Spinal cord (tissue), 10 donors: ENCODE results near the gene FYN. TPM values are rescaled to one million over a fixed set of nuclear protein-coding genes. Genes with fewer than 3 reads are reported as not detected.

Experiments
- DNase-seq, 6 donors: peaks; one replicate each; pipeline versions ENCODE4 v3.0.0 to v3.0.0-alpha.2; 2013 to 2015; ENCODE audit warnings: low spot score in 6 of 6, low read depth in 4 of 6
- H3K27ac ChIP-seq: one replicate; pipeline ENCODE4 v1.5.1; 2013; ENCODE audit warnings: low read depth, low read length, control low read depth
- H3K27me3 ChIP-seq: one replicate; pipeline ENCODE4 v1.6.1; 2013; ENCODE audit warnings: low read length; ENCODE audit not compliant: control insufficient read depth, insufficient read depth
- H3K36me3 ChIP-seq: one replicate; pipeline ENCODE4 v1.6.1; 2013; ENCODE audit warnings: low read length; ENCODE audit not compliant: control insufficient read depth, insufficient read depth
- H3K4me1 ChIP-seq: one replicate; pipeline ENCODE4 v1.6.1; 2013; ENCODE audit warnings: low read length; ENCODE audit not compliant: control insufficient read depth, insufficient read depth
- H3K4me3 ChIP-seq: one replicate; pipeline ENCODE4 v1.5.1; 2013; ENCODE audit warnings: low read depth, low read length, control low read depth
- H3K9me3 ChIP-seq: one replicate; pipeline ENCODE4 v1.6.1; 2013; ENCODE audit warnings: low read length; ENCODE audit not compliant: control insufficient read depth, insufficient read depth
- WGBS: methylation state at CpG from one replicate; pipeline ENCODE4 v1.1.5; 2013; ENCODE audit warnings: missing lambda C conversion rate; ENCODE audit not compliant: insufficient coverage; 5-methylcytosine and 5-hydroxymethylcytosine counted together
- polyA plus RNA-seq, 2 donors: library from polyadenylated mRNA; unstranded; fragments of 120-200 nt; gene quantifications; one replicate each; pipeline ENCODE4 v1.2.1, GENCODE V29; 2013; ENCODE audit not compliant: insufficient read length in 2 of 2
- total RNA-seq, 2 donors: library from RNA; depleted of rRNA in 1 of 2; stranded (reverse); fragments of 120-200 nt in 1 of 2; fragments of >200 nt in 1 of 2; gene quantifications; one replicate each; pipeline versions ENCODE4 v1.2.3 to v1.2.4, GENCODE V29; 2013 to 2014
- donor health status: healthy.

FYN gene
- total and polyA plus RNA-seq, 4 donors = 273 to 730 (median 476) TPM

DNA sequence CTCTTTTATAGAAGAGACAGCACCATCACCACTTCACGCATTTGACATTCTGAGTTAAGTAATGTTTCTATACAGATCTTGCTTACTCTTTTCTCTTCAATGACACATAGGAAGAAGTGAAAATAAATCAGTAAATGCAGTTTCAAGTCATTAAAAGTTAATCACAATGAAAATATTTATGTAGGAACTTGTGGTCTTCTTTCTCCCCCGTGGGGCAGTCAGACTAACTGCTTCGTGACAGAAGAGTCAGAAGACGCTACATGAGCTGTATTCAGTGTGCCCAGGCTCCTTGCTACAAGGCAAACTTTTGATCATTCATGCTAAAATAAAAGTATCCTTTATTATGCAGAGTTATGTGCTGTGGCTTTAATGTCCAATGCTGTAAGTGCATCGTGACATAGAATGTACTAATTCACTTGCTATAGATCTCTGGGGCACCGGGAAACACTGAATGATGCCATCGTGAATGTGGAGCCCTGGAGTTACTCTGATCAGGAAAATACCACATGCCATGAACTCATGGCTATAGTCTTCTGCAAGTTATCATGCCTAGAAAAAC lies 149.8 kb downstream of the FYN start:
- 30% methylated on average over 2 of the region's 7 CpGs for WGBS
- H3K4me1 ChIP-seq = peaks cover 14% of the 10 kb centered on the region
- no peaks in the 10 kb centered on the region for H3K9me3 ChIP-seq
- no peak for DNase-seq
- peaks cover 4% of the 10 kb centered on the region for H3K36me3 ChIP-seq
- no peak overlapping the region for H3K4me3 ChIP-seq
- H3K27ac ChIP-seq = peak overlapping the region; percentile 29
- no peaks in the 10 kb centered on the region for H3K27me3 ChIP-seq

DNA sequence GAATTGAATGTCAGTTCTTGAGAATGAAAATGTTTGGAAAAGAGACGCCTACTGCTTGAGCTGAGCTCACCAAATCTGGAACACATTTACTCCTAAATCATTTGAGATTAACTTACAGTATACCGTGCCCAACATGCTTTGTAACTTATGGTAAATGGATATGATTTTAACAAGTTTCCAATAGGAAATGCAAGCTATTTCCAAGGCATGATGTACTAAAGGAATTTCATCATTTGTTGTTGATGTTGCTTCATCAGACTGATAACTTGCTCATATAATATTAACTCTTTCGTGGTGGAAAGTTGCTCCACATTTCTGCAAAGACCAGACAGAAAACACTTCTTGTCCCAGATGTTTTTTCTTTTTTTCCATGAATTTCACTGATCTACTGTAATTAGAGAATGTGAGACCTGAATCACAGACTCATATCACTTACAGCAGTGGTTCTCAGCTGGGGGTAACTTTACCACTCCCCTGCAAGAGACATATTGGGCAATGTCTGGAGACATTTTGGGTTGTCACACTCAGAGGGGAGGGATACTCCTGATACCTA lies 151.0 kb downstream of the FYN start:
- Histone ChIP-seq H3K36me3 (peaks cover 8% of the 10 kb centered on the region), H3K27ac (peak overlapping the region; percentile 25)
- WGBS = no CpG with 5 or more reads among the region's 3 CpGs

DNA sequence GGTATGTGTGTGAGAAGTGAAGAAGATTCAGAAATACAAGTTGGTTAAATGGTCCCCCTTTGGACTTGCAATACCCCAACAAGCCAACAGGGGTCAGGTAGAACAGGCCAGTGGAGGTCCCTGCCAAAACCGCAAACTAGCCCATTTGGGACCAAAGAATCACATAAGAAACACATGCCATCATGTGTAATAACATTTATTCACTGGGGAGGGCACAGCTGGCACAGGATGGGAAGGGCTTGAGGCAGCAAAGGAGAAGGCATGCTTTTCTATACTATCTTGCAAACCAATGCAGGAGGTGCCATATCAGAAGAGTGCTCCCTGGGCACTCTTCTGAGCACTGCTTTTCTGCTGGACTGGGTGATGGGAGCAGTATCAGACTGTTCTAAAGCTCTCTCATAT lies 151.5 kb downstream of the FYN start:
- Histone ChIP-seq H3K4me1 (peaks cover 14% of the 10 kb centered on the region), H3K27ac (no peak overlapping the region)

More for the DNA sequence above, 151.0 kb downstream of the FYN start:
- no peak for DNase-seq
- no peak overlapping the region for H3K4me3 ChIP-seq
- no peaks in the 10 kb centered on the region for H3K27me3 ChIP-seq
- H3K9me3 ChIP-seq = no peaks in the 10 kb centered on the region
- H3K4me1 ChIP-seq = peaks cover 14% of the 10 kb centered on the region

DNA sequence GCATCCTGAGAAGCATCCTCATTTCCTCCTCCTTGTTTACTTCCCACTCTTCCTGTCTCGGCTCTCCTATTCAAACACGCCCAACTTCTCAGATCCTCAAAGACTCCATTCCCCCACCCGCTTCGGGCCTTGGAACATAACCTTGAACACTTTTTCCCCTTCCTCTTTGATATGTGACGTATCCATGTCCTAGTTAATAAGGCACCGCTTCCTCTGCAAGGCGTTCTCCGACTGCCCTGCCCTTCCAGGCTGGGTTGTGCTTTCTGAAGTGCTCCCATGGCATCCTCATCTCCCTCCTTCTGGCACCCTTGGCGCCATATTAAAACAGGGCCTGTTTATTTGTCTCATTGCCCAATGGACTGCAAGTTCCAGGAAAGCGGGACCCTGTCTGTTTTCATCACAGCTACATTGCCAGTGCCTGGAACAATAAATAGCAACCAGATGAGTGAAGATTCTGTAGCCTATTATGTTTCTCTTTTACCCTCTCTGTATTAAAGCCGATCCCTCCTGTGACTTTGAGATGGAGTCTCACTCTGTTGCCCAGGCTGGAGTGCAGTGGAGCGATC lies 152.2 kb downstream of the FYN start:
- peaks cover 9% of the 10 kb centered on the region for H3K36me3 ChIP-seq
- no peak overlapping the region for H3K4me3 ChIP-seq
- 89% methylated on average over 11 of the region's 12 CpGs for WGBS
- H3K27ac ChIP-seq = no peak overlapping the region
- DNase-seq = no peak
- peaks cover 14% of the 10 kb centered on the region for H3K4me1 ChIP-seq
- H3K27me3 ChIP-seq = no peaks in the 10 kb centered on the region
- no peaks in the 10 kb centered on the region for H3K9me3 ChIP-seq

More for the DNA sequence above, 151.5 kb downstream of the FYN start:
- DNase-seq = no peak
- no peaks in the 10 kb centered on the region for H3K9me3 ChIP-seq
- H3K4me3 ChIP-seq = no peak overlapping the region
- H3K27me3 ChIP-seq = no peaks in the 10 kb centered on the region
- H3K36me3 ChIP-seq = peaks cover 9% of the 10 kb centered on the region
- no CpG with 5 or more reads among the region's 1 CpG for WGBS

DNA sequence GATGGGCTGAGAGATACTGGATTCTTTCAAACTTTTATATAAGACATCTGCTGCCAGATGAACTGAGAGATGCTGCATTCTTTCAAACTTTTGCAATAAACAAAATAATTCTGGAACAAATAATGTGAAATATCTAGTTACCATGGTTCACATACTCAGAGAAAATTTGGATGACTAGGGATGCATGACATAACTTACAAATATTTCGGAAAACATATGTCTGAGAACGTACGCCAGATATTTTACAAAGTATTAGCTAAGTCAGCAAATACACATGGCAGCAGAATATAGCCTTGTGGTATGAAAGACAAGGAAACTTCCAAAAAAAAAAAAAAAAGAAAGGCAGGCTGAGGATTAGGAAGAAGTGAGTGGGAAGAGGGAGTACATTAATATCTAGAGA lies 154.3 kb downstream of the FYN start:
- H3K27me3 ChIP-seq = no peaks in the 10 kb centered on the region
- no CpG with 5 or more reads among the region's 3 CpGs for WGBS
- H3K27ac ChIP-seq = no peak overlapping the region
- no peak overlapping the region for H3K4me3 ChIP-seq
- no peaks in the 10 kb centered on the region for H3K9me3 ChIP-seq
- DNase-seq = no peak
- peaks cover 10% of the 10 kb centered on the region for H3K4me1 ChIP-seq
- H3K36me3 ChIP-seq = peaks cover 14% of the 10 kb centered on the region

DNA sequence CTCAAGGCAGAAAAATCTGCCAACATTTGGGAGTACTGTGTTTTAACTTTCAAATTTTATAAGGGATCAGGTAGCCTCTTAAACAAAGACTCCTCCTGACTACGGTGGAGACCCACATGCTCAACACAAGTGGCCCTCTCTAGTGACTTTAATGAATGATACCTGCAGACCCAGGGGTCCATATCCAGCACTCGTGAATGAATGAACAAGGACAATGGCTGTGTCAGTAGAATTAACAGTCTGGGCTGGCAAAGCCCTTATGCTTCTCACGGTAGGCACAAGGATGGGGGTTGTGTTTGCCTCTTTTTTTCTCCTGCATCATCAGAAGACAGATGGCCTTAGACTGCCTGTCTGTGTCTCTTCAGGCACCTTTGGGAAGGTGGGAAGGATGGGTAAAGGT lies 154.9 kb downstream of the FYN start:
- 33% methylated on average over 1 of the region's 3 CpGs for WGBS
- H3K4me1 ChIP-seq = peaks cover 9% of the 10 kb centered on the region
- no peak for DNase-seq
- H3K27ac ChIP-seq = peak overlapping the region; percentile 19
- no peaks in the 10 kb centered on the region for H3K9me3 ChIP-seq
- H3K27me3 ChIP-seq = no peaks in the 10 kb centered on the region
- peaks cover 15% of the 10 kb centered on the region for H3K36me3 ChIP-seq
- H3K4me3 ChIP-seq = no peak overlapping the region

DNA sequence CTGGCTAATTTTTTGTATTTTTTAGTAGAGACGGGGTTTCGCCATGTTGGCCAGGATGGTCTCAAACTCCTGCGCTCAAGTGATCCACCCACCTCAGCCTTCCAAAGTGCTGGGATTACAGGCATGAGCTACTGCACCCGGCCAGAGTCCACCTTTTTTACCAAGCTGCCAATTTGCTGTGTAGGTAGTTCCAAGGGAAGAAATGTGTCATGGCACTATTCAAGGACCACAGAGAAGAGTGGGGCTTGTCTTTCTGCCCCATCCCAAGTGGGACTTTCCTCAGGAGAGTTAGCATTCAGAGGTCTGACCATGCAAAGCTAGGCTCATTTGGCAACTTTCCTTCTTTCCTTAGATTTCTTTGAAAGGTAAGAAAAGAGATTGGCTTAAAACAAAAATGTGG lies 155.6 kb downstream of the FYN start:
- peaks cover 21% of the 10 kb centered on the region for H3K36me3 ChIP-seq
- peaks cover 14% of the 10 kb centered on the region for H3K4me1 ChIP-seq
- H3K4me3 ChIP-seq = no peak overlapping the region
- H3K9me3 ChIP-seq = no peaks in the 10 kb centered on the region
- 100% methylated on average over 2 of the region's 4 CpGs for whole genome bisulfite sequencing
- peak overlapping the region; percentile 19 for H3K27ac ChIP-seq
- H3K27me3 ChIP-seq = no peaks in the 10 kb centered on the region
- no peak for DNase-seq

DNA sequence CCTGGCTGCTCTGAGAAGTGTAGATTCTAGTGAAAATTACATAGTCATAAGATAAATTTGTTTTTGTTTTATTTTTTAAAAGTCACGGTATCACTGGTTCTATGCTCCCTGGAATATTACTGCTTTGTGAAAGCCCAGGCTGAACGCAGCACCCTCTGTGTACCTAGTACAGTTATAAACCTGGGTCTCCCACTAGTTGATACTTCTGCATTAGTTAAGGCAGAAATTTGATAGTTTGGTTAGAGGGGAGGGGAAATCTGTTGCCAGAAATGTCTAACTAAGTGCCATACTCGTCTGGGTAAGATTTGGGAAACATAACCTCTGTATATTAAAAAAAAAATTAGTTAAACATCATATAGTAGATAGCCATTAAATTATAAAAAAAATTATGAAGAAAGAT lies 156.9 kb downstream of the FYN start:
- DNase-seq = no peak
- WGBS = no CpG with 5 or more reads among the region's 3 CpGs

DNA sequence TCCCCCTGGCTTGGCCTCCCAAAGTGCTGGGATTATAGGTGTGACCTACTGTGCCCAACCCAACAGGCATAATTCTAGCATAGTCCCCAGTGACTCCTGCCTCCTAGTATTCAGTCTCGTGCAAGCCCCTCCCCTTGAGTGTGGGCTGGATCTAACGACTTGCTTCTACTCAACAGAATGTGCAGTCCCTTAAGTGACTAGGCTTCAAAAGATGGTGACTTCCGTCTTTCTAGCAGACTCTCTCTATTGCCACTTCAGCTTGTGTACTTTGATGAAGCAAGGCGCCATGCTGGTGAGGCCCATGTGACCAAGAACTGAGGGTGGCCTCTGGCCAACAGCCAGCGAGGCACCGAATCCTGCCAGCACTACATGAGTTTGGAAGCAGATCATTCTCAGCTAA lies 157.9 kb downstream of the FYN start:
- Histone ChIP-seq H3K4me1 (peaks cover 31% of the 10 kb centered on the region), H3K27ac (peak overlapping the region; percentile 6), H3K36me3 (peaks cover 24% of the 10 kb centered on the region), H3K27me3 (no peaks in the 10 kb centered on the region), H3K9me3 (no peaks in the 10 kb centered on the region), H3K4me3 (no peak overlapping the region)
- 43% methylated on average over 6 of the region's 6 CpGs for WGBS
- no peak for DNase-seq

More for the DNA sequence above, 156.9 kb downstream of the FYN start:
- no peak overlapping the region for H3K27ac ChIP-seq
- no peaks in the 10 kb centered on the region for H3K27me3 ChIP-seq
- H3K4me3 ChIP-seq = no peak overlapping the region
- peaks cover 25% of the 10 kb centered on the region for H3K4me1 ChIP-seq
- peaks cover 24% of the 10 kb centered on the region for H3K36me3 ChIP-seq
- H3K9me3 ChIP-seq = no peaks in the 10 kb centered on the region
